Measurements from ENCODE around the gene MRPL20. TPM values are rescaled to one million over a fixed set of nuclear protein-coding genes. Genes with fewer than 3 reads are reported as not detected.
A peak's percentile ranks its signal among the peaks of the same experiment; 100 is the strongest.

Gene MRPL20
- polyA plus RNA-seq, 1 experiment, result 84.8 TPM

DNA sequence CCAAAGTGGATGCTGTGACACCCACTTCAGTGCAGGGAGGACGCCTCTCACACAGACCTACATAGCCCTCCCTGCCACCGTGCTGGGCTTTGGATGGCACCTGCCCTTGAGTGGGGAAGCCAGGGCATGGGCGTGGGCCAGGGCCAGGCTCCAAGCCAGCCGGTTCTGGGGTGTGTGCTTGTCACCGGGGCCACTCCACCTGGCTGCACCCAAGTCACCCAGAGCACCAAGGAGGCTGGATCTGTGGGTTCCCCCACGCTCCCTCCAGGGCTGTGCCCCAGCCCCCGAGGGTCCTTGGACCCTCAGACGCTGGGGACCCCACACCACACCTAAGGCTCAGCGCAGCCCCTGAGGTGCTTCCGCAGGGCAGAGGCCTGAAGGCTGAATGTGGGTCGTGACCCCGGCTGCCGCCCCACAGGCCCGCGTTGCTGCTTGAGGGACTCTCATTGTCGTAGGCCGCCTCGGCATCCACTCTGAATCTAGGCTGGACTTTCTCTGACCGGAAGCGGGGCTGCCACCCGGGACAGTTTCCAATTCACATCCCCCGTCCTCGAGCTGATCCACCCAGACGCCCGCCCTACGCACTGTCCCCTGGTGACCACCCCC lies 50.2 kb downstream of the MRPL20 start:
- TF ChIP-seq, protein P1, sequence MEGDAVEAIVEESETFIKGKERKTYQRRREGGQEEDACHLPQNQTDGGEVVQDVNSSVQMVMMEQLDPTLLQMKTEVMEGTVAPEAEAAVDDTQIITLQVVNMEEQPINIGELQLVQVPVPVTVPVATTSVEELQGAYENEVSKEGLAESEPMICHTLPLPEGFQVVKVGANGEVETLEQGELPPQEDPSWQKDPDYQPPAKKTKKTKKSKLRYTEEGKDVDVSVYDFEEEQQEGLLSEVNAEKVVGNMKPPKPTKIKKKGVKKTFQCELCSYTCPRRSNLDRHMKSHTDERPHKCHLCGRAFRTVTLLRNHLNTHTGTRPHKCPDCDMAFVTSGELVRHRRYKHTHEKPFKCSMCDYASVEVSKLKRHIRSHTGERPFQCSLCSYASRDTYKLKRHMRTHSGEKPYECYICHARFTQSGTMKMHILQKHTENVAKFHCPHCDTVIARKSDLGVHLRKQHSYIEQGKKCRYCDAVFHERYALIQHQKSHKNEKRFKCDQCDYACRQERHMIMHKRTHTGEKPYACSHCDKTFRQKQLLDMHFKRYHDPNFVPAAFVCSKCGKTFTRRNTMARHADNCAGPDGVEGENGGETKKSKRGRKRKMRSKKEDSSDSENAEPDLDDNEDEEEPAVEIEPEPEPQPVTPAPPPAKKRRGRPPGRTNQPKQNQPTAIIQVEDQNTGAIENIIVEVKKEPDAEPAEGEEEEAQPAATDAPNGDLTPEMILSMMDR (IDR thresholded peaks at IDR 0.05; ENCODE audit: insufficient read depth, low read depth, low read length), result no peak
- CTCF ChIA-PET, result interaction anchor here (1.5 to 2.7 kb wide), 2 partner anchors 8 to 14 kb away, joined by 8 to 31 read pairs; partner anchors contain the start of gene DVL1
- no peak for DNase-seq (ENCODE audit: low read depth)
- Histone ChIP-seq H3K36me3 (ENCODE audit: control insufficient read depth, insufficient read depth, low read length) (peaks cover 29% of the 10 kb centered on the region), H3K27me3 (ENCODE audit: control insufficient read depth, insufficient read depth, low read length) (no peaks in the 10 kb centered on the region), H3K4me3 (ENCODE audit: low read depth, low read length) (peak overlapping the region; percentile 95)
- POLR2A ChIA-PET, result no interaction called here

DNA sequence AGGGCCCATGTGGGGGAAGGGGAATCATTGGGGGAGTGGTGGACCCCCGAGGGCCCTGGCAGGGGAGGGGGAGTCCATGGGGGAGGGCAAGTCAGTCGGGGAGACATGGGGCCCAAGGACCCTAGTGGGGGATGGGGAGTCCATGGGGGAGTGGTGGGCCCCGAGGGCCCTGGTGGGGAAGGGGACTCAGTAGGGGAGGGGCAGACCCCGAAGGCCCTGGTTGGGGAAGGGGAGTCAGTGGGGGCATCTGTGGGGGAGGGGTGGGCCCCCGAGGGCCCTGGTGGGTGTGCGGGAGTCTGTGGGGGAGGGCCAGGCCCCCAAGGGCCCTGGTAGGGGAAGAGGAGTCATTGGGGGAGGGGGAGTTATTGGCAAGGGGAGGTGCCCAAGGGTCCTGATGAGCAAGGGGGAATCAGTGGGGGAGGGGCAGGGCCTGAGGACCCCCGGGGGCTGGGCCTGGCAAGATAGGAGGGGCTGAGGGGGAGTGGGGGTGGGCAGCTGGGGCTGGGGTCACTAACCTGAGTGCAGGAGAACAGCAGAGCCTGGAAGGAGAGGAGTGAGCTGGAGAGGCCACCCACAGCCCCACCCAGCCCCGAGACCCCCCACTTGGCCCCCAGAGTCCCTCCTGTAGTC lies 50.8 kb downstream of the MRPL20 start:
- Histone ChIP-seq H3K27me3 (ENCODE audit: control insufficient read depth, insufficient read depth, low read length) (no peaks in the 10 kb centered on the region), H3K4me3 (ENCODE audit: low read depth, low read length) (peak overlapping the region; percentile 95), H3K36me3 (ENCODE audit: control insufficient read depth, insufficient read depth, low read length) (peaks cover 31% of the 10 kb centered on the region)
- ChIA-PET POLR2A (no interaction called here), CTCF (no interaction called here)
- TF ChIP-seq, protein P1 (IDR thresholded peaks at IDR 0.05; ENCODE audit: insufficient read depth, low read depth, low read length), result no peak
- no peak for DNase-seq (ENCODE audit: low read depth)

DNA sequence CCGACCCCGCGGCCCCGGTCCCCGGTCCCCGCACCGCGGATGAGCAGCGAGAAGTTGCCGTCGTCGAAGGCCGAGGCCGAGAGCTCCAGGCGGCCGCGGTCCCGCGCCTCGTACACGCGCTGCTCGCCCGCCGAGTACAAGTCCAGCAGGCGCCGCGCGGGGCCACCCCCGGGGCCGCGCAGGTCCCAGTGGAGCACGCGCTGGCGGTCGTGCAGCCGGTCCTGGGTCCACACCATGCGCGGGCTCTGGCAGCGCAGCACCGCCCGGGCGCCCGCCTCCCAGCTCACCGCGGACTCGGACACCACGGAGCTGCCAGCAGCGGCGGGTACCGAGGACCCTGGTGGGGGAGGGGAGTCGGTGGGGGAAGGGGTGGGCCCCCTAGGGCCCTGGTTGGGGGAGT lies 51.7 kb downstream of the MRPL20 start:
- Histone ChIP-seq H3K4me3 (ENCODE audit: low read depth, low read length) (peak overlapping the region; percentile 95), H3K27me3 (ENCODE audit: control insufficient read depth, insufficient read depth, low read length) (no peaks in the 10 kb centered on the region), H3K36me3 (ENCODE audit: control insufficient read depth, insufficient read depth, low read length) (peaks cover 31% of the 10 kb centered on the region)
- ChIA-PET POLR2A (no interaction called here), CTCF (no interaction called here)
- DNase-seq (ENCODE audit: low read depth), result no peak
- TF ChIP-seq, protein P1 (IDR thresholded peaks at IDR 0.05; ENCODE audit: insufficient read depth, low read depth, low read length), result no peak

DNA sequence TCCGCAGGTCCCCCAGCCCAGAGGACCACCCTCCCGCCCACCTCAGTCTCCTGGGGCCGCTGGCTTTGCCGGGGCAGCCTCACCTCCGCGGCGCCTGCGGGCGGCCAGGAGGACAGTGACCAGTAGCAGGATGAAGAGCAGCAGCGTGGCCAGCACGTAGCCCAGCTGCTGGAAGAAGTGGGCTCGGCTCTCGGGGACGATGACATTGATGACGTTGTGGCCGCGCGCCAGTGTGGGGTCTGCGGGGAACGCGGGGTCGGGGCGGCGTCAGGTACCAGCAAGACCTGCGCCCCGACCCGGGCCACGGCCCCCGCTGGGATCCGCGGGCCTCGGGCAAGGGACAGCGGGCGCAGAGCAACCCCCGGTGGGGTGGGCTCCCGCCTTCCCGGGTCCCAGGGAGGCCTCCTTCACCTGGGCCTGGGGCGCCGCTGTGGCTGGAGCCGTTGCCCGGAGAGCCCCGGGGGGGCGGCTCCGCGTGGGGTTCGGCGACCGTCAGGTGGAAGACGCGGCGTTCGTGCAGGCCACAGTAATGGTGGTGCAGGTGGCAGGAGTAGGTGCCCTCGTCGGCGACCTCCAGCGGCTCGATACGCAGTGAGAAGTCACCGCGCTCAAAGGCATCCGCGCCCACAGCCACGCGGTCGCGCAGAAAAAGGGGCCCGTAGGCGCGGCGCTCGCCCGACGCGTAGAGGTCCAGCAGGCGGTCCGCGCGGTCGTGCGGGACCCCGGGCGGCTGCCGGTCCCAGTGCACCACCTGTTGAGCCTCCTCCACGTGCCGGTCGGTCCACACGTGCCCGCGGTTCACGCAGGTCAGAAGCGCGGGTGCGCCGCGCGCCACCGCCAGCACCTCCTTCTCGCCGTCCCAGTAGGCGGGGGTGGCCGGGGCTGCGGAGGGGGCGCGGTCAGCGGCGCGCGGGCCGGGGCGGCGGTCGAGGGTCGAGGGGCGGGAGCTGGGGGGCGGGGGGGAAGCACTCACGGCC lies 52.5 kb downstream of the MRPL20 start:
- ChIA-PET POLR2A (no interaction called here), CTCF (interaction anchor here (4.2 kb wide), 1 partner anchor 19 kb away, joined by 43 read pairs; the partner anchor contains the start of gene AURKAIP1)
- DNase-seq (ENCODE audit: low read depth), result no peak
- peaks cover 31% of the 10 kb centered on the region for H3K36me3 ChIP-seq (ENCODE audit: control insufficient read depth, insufficient read depth, low read length)
- no peaks in the 10 kb centered on the region for H3K27me3 ChIP-seq (ENCODE audit: control insufficient read depth, insufficient read depth, low read length)
- TF ChIP-seq, protein P1 (IDR thresholded peaks at IDR 0.05; ENCODE audit: insufficient read depth, low read depth, low read length), result no peak
- H3K4me3 ChIP-seq (ENCODE audit: low read depth, low read length), result peak overlapping the region; percentile 95

All from BJ (cell line).